Activated CD4-positive, alpha-beta T cell treated with anti-CD3 and anti-CD28 coated beads, Interleukin-2, amount 50 U/mL, for 1 hour (primary cell): ENCODE measurements around the gene ASCC2.
"Not testable (repeated sequence)": the region's sequence is repeated elsewhere in the genome, so short reads cannot be mapped to it uniquely, and the experiment has no call there.

Experiments used
- DNase-seq: peaks from one replicate; pipeline ENCODE4 v3.0.0-alpha.2; 2020

ASCC2 gene

DNA sequence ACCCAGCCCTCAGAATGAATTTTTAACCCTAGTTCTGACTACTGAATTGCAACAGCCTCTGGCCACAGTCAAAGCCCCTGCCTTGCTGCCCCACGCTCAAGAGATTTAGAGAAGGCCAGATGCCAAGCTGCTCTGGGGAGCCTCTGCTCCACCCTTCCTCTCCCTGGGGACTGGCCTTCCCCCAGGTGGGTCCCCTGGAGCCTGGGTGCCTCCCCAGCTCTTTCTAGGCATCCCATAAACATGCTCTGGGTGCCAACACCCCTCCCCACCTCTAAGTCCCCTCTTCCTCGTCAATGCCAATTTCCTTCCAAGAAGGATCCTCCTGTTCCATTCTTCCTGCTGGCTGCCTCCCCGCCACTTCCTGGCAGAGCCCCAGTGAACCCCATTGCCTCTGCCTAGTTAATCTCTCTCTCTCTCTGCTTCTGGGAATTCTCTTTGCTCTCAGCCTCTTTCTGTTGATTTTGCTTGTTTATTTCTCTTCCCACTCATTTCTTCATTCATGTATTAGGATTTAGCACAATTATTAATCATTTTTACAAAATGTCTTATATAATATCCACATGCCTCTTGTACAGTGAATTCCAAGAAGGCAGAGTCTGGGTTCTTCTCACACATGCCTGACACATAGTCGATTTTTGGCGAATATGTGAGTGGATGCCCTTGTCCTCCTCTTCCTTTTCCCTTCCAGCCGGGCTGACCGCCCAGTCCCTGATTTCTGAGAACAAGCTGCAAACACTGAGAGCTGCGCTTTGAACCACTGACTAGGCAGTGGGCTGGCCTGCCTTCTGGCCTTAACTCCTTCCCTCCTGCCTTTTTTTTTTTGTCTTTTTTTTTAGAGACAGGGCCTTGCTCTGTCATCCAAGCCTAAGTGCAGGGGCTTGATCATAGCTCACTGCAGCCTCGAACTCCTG, 53.4 kb downstream of the ASCC2 start:
- DNase-seq, result no peak

DNA sequence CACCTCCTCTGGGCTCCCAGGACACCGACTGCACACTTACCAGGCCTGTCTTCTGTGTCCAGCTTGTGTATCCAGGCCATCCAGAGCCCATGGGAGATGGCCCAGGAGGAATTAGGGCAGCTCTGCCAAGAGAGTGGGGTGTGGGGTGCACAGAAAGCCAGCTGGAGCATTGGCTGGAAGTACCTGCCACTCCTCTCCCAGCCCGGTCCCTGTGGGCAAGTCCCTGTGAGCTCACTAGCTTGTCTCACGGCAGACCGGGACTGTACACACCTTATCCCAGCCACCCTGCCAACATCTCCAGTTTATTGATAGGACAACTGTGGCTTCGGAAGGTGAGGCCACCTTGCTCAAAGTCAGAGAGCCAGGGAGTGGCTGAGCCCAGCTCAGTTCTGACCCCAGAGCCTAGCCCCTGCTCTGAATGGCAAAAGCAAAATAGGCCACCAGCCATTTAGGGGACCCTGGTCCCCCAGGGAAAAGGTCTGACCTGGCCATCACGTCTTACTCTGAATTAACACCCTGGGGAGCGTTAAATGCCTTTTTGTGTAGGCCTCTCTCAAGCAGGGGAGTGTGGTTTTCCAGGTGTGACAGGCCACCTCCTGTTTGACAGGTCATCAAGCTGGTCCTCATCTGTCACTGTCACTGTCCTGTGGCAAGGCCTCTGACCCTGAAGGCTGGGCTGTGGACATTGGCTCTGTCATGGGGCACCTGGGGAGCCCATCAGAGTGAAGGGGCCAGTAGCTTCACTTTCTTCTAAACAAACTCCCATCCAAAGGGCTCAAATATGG, 55.8 kb downstream of the ASCC2 start:
- no peak for DNase-seq

DNA sequence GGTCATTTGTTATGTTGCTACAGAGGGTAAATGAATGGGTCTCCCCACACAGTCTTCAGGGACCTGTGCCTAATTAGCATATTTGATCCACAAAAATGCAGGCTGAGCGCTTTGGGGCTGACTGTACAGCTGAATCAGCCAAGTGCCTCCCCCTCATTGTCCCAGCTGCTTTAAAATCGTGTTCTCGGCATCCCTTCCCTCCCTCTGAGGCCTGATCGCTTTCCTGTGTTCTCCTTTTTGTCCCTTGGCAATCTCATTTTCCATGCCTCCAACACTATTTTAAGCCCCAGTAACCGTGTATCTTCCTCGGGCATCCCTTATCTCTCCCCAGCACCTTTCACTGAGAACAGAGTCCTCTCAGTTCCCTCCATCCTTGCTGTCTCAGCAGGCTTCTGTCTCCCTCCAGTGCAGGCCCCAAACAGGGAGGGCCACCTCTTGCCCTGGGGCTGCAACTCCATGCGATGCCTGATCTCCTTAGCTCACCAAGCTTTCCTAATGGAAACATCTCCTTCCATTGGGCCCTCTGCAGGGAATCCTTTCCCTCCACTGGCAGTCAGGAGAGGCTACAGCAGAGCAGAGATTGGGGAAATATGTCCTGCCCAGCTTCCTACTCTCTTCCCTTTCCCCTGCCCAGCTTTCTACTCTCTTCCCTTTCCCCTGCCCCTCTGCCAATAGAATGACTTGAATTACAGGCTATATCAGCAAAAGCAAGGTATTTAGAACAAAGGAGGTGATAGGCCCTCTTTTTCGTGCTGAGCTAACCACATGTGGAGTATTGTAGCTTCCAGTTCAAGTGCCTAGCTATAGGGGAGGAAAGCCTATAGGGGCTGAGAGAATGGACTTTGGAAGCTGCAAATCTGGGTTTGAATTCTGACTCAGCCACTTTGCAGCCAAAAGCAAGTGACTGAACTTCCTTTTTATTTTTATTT, 57.1 kb downstream of the ASCC2 start:
- DNase-seq, result no peak

DNA sequence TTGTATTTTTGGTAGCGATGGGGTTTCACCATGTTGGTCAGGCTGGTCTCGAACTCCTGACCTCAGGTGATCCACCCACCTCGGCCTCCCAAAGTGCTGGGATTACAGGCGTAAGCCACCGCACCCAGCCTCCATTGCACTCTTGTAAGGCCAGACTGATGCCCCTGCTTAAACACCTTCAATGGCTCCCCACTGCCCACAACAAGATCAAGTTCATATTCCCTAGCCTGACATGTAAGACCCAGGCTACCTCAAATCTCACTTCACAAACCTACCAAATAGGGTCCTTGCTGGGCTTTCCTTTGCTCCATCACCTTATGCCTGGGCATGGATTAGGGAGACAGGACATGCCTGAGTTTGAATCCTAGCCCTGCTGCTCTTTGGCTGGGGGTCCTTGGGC, 57.9 kb downstream of the ASCC2 start:
- no peak for DNase-seq

DNA sequence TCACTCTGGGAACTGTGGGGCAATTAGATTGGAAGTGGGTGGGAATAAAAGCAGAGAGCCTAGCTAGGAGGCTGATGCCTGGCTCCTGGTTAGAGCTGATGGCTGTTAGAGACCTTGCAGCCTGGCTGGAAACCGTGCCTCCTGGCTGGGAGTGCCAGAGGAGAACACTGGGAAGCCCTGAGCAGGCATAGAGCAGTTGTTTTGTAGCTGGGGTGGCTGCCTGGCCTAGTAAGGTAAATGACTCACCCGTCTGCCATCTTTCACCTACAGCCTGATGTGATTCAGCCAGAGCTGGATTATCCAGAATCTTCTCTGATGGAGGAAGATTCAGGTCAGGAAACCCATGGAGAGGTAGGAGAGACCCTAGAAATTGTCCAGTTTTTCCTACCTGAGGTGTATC, 64.8 kb downstream of the ASCC2 start:
- no peak for DNase-seq

DNA sequence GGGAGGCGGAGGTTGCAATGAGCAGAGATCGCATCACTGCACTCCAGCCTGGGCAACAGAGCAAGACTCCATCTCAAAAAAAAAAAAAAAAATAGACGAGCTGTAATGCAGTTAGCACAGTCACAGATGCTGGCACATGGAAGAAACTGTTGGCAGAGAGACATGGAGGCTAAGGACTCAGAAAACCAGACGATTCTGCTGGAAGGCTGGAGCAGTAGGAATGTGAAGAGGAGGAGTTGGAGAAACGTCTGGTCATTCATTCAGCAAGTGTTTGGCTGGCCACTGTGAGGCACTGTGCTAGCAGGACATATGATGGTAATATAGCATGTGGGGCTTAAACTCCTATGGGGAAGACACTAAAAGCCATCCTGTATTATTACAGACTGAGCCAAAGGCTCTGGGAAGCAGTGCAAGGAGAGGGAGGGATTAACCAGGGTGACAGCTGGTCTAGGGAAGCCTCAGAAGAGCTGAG, 65.9 kb downstream of the ASCC2 start:
- DNase-seq, result no peak

DNA sequence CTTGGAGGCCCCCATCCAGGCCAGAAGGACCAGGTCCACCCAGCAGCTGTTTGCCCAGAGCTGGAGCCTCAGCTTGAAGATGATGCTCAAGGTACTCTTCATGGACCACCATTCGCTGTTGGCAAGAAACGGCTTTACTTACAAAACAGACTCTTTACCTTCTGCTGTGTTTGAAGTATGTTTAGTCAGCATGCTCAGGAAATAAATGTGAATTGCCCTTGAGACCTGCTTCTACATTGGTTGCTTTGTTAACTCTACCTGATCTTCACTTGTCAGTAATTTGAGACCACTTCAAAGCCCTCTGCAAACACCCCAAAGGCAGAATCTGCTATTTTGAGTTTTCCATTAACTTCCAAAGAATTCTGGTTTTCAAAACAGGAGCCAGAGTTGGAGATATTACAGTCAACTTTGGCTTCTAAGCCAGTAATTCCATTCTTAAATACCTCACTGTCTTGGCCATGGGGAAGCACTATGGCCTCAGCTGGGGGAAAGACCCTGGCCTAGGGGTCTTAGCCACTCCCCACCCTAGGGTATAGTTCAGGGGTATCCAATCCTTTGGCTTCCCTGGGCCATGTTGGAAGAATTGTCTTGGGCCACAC, 68.3 kb downstream of the ASCC2 start:
- no peak for DNase-seq

DNA sequence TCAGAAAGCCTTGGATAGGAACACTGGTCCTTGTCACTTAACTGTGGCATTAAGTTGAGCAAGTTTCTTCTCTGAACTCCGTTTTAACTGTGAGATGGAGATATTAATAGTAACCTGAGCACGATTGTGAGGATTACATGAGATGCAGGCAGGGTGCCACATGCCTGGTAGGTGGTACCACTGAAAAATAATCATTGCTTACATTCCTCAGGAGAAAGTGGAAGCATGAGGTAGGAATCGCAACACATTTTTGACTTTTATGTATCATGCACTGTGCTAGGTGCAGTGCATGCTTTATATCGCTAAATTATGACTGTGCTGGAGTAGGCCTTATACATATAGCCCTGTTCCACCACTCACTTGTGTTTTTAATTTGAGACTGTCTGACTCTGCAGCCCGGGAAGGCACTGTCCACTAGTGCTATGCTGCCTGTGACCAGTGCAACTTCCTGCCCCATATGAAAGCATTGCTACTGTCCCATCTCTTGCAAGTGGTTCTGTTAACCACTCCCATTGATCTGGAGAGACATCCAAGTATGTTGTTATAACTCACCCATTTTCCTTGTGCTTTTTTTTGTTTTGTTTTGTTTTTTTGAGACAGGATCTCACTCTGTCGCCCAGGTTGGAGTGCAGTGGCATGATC, 69.9 kb downstream of the ASCC2 start:
- no peak for DNase-seq

DNA sequence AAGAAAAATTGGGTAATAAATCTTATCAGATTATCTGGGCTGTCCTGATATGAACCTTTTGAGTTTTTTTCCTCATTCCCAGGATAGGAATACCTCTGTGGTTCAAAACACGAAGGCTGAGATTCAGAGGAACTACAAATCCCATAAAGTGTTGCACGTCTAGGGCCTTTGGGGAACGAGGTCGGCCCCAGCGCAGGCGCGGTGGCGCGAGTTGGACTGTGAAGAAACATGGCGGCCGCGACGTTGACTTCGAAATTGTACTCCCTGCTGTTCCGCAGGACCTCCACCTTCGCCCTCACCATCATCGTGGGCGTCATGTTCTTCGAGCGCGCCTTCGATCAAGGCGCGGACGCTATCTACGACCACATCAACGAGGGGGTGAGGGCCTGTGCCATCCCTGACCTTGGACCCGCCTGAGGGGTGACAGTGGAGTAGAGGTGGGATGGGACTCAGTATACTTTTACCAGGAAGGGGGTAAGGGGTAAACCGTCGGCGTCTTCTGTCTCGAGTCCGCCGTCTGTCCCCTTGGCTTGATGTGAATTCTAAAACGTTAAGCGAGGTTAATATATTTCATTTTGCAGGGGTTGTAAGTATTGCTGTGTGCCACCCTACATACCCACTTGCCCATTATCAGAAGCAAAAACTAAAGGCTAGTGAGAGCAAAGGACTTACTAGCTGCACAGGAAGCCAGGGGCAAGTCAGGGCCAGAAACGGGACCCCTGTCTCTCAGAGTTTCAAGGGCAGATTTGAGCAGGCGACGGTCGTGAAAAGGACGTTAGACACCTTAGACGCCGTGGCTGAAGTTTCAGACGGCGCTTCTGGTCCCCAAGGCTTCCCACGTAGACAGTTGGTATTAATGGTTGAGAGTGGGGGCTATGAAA, 70.7 kb downstream of the ASCC2 start, which contains the start of gene UQCR10:
Gene UQCR10, plus strand, starts transcription at position 199 of the 881 bp plus-strand sequence. Its CDS starts 30 bp downstream, at position 229.
- peak; percentile 92 for DNase-seq

DNA sequence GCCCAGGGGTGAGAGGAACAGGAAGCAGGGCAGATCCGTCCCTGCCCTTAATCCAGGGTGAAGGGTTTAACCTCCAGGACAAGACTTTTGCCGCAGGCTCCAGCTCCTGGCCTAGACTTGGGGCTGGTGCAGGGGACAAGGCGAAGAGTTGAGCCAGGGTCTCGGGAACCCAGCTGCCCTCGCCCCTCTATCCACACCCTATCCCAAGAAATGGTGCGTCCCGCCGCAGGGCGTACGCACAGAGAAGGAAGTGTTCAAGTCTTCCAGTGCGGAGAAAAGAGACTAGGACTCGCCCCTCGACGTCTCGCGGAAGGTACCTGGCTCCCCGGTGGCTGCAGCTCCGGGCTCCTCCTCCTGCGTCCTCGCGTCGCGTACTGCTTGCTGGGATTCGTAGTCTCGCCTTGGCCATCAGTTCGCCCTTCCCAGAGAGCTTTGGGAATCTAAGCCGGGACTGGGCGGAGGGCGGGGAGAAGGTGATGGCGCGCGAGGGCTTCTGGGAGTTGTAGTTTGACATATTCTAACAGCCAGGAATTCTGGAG, 71.4 kb downstream of the ASCC2 start, which contains the start of gene ZMAT5:
Gene ZMAT5, minus strand, starts transcription at position 376 of the 539 bp plus-strand sequence. CDS start 18,463 bp downstream, outside the sequence.
- peak; percentile 88 for DNase-seq

DNA sequence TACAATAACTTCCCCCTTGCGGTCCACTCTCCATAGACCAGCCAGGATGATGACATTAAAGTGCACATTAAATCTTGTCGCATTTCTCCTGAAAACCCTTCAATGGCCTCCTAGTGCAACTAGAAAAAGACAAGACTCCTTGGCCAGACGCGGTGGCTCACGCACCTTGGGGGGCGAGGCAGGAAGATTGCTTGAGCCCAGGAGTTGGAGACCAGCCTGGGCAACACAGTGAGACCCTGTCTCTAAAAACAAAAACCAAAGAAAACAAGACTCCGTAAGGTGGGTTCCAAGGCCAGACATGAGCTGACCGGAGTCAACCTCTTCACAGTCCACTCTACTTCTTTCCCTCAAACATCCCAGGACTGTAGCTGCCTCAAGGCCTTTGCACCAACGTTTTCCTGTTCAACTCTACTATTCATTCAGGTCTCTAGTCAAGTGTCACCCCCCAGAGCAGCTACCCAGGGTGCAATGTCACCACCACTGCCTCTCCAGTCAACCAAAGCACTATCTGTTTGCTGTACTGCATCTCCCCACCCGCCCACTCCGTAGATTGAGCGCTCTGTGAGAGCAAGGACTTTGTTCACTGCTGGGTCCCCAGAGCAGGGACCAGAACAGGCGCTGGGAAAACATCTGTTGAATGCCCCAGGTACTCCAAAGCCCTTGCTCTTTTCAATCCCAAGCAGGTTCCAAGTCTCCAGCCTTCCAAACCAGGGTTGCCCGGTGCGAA, 72.0 kb downstream of the ASCC2 start:
- DNase-seq, result no peak

DNA sequence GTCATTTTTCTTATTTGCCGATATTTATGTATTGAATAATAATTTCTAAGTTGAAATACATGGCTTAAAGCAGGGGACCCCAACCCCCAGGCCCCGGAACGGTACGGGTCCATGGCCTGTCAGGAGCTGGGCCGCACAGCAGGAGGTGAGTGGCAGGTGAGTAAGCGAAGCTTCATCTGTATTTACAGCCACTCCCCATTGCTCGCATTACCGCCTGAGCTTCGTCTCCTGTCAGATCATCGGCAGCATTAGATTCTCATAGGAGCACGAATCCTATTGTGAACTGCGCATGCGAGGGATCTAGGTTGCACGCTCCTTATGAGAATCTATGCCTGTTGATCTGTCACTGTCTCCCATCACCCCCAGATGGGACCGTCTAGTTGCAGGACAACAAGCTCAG, 75.8 kb downstream of the ASCC2 start:
- DNase-seq, result no peak

DNA sequence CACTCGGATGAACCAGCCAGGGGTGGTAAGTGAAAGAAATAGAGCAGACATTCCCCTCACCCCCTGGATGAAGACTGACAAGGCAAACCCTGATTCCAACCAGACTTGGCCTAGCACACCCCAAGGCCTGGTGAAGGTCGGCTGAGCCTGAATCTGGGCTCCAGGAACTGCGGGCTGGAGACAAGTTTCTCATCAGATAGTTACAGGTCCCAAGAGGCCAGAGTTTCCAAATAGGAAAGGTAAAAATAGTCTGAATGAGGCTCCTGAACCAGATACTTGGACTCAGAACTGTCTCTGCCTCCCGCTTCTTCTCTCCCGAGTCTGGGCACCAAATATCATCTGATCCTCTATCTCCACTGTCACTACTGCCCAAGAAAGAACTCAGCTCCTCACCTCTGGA, 79.1 kb downstream of the ASCC2 start:
- DNase-seq, result no peak

DNA sequence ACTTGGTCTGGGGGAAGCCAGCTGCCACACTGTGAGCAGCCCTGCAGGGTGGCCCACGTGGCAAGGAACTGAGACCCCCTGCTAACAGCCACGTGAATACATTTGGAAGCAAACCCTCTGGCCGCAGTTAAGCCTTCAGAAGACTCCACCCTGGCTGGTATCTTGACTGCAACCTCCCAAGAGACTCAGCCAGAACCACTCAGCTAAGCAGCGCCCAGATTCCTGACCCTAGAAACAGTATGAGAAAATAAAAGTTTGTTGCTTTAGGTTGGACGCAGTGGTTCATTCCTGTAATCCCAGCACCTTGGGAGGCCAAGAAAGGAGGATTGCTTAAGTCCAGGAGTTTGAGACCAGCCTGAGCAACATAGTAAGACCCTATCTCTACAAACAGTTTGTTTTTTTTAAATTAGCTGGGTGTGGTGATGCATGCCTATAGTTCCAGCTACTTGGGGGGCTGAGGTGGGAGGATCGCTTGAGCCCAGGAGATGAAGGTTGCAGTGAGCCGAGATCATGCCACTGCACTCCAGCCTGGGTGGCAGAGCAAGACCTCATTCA, 79.9 kb downstream of the ASCC2 start:
- DNase-seq, result no peak

DNA sequence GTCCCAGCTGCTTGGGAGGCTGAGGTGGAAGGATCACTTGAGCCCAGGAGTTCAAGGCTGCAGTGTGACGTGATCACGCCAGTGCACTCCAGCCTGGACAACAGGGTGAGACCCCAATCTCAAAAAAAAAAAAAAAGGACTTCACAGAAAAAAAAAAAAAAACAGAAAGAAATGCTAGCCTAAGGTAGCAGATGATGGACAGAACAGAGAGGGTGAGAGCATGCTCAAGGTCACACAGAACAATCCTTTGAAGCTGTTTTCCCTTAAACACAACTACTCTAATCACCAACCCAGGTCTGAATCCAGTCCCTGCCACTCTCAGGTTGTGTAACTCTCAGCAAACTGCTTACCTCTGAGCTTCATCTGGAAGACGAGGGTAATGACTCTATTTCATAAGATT, 81.0 kb downstream of the ASCC2 start:
- no peak for DNase-seq

DNA sequence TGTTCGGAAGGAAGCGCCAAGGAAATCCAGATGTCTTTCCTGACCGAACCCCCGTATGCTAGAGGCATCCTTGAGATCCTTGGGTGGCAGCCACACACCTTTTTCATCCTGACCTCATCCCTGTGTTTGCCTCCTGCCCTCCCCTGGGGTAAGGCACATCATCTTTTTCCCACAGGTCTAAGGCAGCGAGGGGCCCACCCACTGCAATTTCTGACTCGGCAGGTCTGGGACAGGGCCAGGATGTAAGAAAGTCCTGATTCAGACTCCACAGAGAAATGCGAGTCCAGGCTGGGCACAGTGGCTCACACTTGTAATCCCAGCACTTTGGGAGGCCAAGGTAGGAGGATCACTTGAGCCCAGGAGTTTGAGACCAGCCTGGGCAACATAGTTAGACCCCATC, 81.7 kb downstream of the ASCC2 start:
- no peak for DNase-seq

DNA sequence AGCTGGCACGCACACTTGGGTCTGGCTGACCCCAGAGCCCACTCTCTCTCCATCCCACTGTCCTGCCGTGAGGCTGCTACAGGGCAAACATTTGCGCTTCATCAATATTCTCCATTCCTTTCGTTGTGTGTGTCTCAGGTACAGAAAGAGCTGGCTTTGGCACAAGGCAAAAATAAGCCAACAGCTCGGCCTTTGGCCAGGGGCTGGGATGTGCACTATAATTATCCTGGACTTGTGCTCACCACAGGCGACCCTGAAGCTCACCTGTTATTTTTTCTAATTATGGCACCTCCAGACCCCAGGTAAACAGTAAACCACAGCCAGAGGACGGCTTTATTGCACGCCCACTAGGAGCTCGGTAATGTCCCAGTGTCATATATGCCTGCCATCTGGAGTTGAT, 82.2 kb downstream of the ASCC2 start:
- DNase-seq, result no peak

DNA sequence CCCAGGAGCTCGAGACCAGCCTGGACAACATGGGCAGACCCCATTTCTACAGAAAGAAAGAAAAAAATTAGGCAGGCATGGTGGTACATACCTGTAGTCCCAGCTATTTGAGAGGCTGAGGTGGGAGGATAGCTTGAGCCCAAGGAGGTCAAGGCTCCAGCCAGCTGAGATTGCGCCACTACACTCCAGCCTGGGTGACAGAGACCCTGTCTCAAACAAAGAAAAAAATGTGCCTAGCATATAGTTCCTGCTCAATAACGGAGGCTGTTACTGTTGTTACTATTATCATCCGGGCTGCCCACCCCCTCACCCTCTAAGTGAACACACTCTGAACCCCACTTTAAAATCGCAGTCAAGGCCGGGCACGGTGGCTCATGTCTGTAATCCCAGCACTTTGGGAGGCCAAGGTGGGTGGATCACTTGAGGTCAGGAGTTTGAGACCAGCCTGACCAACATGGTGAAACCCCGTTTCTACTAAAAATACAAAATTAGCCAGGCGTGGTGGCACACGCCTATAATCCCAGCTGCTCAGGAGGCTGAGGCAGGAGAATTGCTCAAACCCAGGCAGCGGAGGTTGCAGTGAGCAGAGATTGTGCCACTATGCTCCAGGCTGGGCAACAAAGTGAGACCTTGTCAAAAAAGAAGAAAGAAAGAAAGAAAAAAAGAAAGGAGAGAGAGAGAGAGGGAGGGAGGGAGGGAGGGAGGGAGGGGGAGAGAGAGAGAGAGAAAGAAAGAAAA, 83.2 kb downstream of the ASCC2 start:
- DNase-seq, result not testable (repeated sequence)
